GM18505 (cell line): ENCODE data around the gene SSTR1.
"Not testable (repeated sequence)": the region's sequence is repeated elsewhere in the genome, so short reads cannot be mapped to it uniquely, and the experiment has no call there.

Source experiments
- ATAC-seq: cut with Tn5 transposase; IDR thresholded peaks from one replicate; pipeline ENCODE4 v1.9.1; 2021; ENCODE audit not compliant: unreplicated experiment
- POLR2A ChIP-seq: IDR thresholded peaks from 4 replicates; pipeline ENCODE4 v1.6.1; 2011; ENCODE audit warnings: borderline replicate concordance; ENCODE audit not compliant: insufficient read depth, insufficient read length; ENCODE audit errors: extremely low read depth

The SSTR1 gene

GRCh38 chr14:38207736-38208617, at the start of gene SSTR1:
Gene SSTR1 (plus strand): TSS chr14:38207904. CDS start chr14:38209390, 1,486 bp downstream.
- ATAC-seq = no peak
- no peak for TF ChIP-seq POLR2A

GRCh38 chr14:38158468-38158867, 49.2 kb upstream of the SSTR1 start:
- TF ChIP-seq POLR2A = no peak
- no peak for ATAC-seq

- no peak for TF ChIP-seq POLR2A
- no peak for ATAC-seq
These were observed 39.3 kb upstream of the SSTR1 start for GRCh38 chr14:38168416-38168815.

GRCh38 chr14:38171197-38171596, 36.5 kb upstream of the SSTR1 start:
- ATAC-seq = no peak
- no peak for TF ChIP-seq POLR2A

- TF ChIP-seq POLR2A = no peak
- ATAC-seq = no peak
These were observed 33.0 kb upstream of the SSTR1 start for GRCh38 chr14:38174711-38175110.

- no peak for TF ChIP-seq POLR2A
- no peak for ATAC-seq
These were observed 32.0 kb upstream of the SSTR1 start for GRCh38 chr14:38175658-38176057.

- no peak for ATAC-seq
- TF ChIP-seq POLR2A = no peak
These were observed 31.3 kb upstream of the SSTR1 start for GRCh38 chr14:38176379-38176778.

GRCh38 chr14:38184132-38184531, 23.6 kb upstream of the SSTR1 start:
- no peak for ATAC-seq
- no peak for TF ChIP-seq POLR2A

- no peak for ATAC-seq
- TF ChIP-seq POLR2A = no peak
These were observed 22.0 kb upstream of the SSTR1 start for GRCh38 chr14:38185671-38186070.

GRCh38 chr14:38186216-38186615, 21.5 kb upstream of the SSTR1 start:
- no peak for ATAC-seq
- no peak for TF ChIP-seq POLR2A

GRCh38 chr14:38187528-38187927, 20.2 kb upstream of the SSTR1 start:
- ATAC-seq = no peak
- TF ChIP-seq POLR2A = no peak

- no peak for ATAC-seq
- no peak for TF ChIP-seq POLR2A
These were observed 17.6 kb upstream of the SSTR1 start for GRCh38 chr14:38189930-38190726.

- ATAC-seq = not testable (repeated sequence)
These were observed 16.9 kb upstream of the SSTR1 start for GRCh38 chr14:38190846-38191245.

GRCh38 chr14:38191491-38191890, 16.2 kb upstream of the SSTR1 start:
- not testable (repeated sequence) for ATAC-seq
